ENCODE measurements around the gene SLC25A48.

The SLC25A48 gene

DNA sequence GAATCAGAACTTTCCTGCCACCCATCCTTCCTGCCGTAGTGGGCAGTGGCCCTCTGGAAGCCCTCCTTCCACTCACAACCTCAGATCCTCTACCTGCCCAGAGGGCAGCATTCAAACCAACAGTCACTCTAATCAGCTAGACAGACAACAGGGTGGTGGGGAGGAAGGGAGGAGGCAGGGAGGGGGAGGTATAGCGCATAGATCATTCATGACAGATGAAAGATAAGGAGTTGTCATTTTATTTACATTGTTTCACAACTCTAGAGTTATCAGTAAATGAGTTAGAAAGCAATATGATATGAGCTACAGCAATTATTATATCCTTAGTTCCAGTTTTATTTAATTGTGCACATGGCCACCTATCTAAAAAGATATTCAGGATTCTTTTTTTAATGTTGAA lies 60.3 kb downstream of the SLC25A48 start:
- TF ChIP-seq SPI1 (IDR thresholded peaks at IDR 0.05; ENCODE audit: low read depth, low read length) (no peak), TAF1 (IDR thresholded peaks at IDR 0.05; ENCODE audit: low read depth, low read length) (no peak), POU2F2 (IDR thresholded peaks at IDR 0.05; ENCODE audit: low read depth, low read length) (no peak), POLR2AphosphoS5 (IDR thresholded peaks at IDR 0.05; ENCODE audit: low read depth, low read length) (no peak), PAX5 (IDR thresholded peaks at IDR 0.05; ENCODE audit: insufficient read depth, low read length, severe bottlenecking) (no peak), POLR2A (IDR thresholded peaks at IDR 0.05; ENCODE audit: low read depth, low read length) (no peak)
- DNase-seq (ENCODE audit: insufficient read length, low spot score) (no peak), FAIRE-seq (no peak)

DNA sequence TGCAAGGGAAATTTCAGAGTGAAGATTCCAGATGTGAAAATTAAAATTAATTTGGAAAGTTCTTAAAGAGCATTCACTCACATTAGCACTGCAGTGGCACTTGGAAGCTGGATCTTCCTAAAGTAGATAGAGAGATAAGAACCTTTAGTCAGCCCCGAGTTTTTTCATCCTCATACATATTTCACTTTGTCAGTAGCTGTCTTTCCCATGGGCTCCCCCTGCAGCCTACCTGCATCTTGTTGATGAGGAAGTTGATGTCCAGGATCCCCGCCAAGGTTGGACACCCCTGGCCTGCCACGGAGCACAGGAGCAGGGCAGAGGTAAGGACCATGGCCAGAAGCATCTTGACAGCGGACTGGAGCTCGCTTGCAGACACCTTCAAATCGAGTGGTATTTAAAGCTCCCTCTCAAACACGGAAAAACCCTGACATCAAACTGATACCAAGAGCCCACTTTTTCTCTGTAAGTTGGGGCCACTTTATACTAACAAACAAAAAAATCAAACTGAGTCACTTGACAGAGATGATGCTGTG lies 61.1 kb downstream of the SLC25A48 start, which contains the start of gene IL9:
IL9 (minus strand) TSS at position 368 of the 533 bp plus-strand sequence; CDS start at position 343, 25 bp downstream.
- no peak for TF ChIP-seq PAX5 (IDR thresholded peaks at IDR 0.05; ENCODE audit: insufficient read depth, low read length, severe bottlenecking)
- TF ChIP-seq POU2F2 (IDR thresholded peaks at IDR 0.05; ENCODE audit: low read depth, low read length), result no peak
- no peak for TF ChIP-seq POLR2A (IDR thresholded peaks at IDR 0.05; ENCODE audit: low read depth, low read length)
- TF ChIP-seq SPI1 (IDR thresholded peaks at IDR 0.05; ENCODE audit: low read depth, low read length), result no peak
- no peak for TF ChIP-seq POLR2AphosphoS5 (IDR thresholded peaks at IDR 0.05; ENCODE audit: low read depth, low read length)
- TF ChIP-seq TAF1 (IDR thresholded peaks at IDR 0.05; ENCODE audit: low read depth, low read length), result no peak
- FAIRE-seq (no peak), DNase-seq (ENCODE audit: insufficient read length, low spot score) (no peak)

DNA sequence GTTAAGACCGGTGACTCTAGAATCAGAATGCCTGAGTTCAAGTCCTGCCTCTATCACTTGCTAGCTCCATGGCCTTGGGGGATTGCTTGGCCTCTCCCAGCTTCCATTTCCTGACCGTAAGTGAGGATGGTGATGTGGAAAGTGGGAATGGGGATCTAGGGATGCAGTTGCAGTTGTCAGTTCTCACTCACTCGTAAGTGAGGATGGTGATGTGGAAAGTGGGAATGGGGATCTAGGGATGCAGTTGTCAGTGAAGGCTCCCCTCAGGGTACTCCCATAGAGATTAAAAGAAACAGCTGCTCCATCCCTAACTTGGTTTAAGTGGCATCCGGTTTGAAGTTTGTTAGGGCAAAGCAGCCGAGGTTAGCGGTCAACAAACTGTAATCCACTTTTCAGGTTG lies 64.2 kb downstream of the SLC25A48 start:
- DNase-seq (ENCODE audit: insufficient read length, low spot score) (no peak), FAIRE-seq (no peak)
- TF ChIP-seq SPI1 (IDR thresholded peaks at IDR 0.05; ENCODE audit: low read depth, low read length), result no peak
- no peak for TF ChIP-seq POLR2AphosphoS5 (IDR thresholded peaks at IDR 0.05; ENCODE audit: low read depth, low read length)

DNA sequence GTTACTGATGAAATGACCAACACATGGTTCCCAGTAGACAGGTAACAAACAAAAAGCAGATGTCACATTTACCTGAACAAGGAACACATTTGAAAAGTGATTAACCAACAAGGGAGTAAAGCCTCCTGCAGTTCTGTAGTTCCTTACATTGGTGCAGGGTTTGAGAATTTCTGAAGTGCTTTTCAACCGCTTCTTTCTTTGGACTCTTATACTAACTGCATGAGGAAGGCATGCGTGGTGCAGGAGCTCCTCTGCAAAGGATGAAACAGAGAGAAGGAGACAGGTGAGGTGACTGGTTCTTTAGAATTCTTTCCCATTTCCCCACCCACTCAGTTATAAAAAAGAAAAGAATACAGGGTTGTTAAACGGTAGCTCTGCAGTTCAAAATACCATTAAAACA lies 65.8 kb downstream of the SLC25A48 start:
- DNase-seq (ENCODE audit: insufficient read length, low spot score), result no peak
- TF ChIP-seq POU2F2 (IDR thresholded peaks at IDR 0.05; ENCODE audit: low read depth, low read length) (no peak), PAX5 (IDR thresholded peaks at IDR 0.05; ENCODE audit: insufficient read depth, low read length, severe bottlenecking) (no peak), POLR2AphosphoS5 (IDR thresholded peaks at IDR 0.05; ENCODE audit: low read depth, low read length) (no peak), SPI1 (IDR thresholded peaks at IDR 0.05; ENCODE audit: low read depth, low read length) (no peak), TAF1 (IDR thresholded peaks at IDR 0.05; ENCODE audit: low read depth, low read length) (no peak), POLR2A (IDR thresholded peaks at IDR 0.05; ENCODE audit: low read depth, low read length) (no peak)
- FAIRE-seq, result no peak

DNA sequence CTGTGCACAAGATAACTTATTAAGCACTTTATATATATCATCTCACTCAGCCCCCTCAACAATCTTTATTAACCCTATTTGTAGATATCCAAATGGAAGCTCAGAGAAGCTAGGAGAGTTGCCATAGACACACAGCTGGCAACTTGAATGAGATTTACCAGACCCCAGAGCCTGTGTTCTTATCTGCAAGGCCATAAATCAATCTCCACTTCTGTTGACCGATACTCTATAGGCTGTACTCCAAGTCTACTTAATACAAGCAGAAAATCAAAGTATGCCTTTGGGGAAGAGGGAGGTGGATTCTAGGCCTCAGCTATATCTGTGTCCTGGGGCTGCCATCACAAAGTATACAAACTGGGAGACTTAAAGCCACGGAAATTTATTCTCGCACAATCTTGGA lies 67.2 kb downstream of the SLC25A48 start:
- TF ChIP-seq SPI1 (IDR thresholded peaks at IDR 0.05; ENCODE audit: low read depth, low read length), result no peak
- no peak for TF ChIP-seq TAF1 (IDR thresholded peaks at IDR 0.05; ENCODE audit: low read depth, low read length)
- no peak for TF ChIP-seq POLR2A (IDR thresholded peaks at IDR 0.05; ENCODE audit: low read depth, low read length)
- TF ChIP-seq PAX5 (IDR thresholded peaks at IDR 0.05; ENCODE audit: insufficient read depth, low read length, severe bottlenecking), result no peak
- TF ChIP-seq POU2F2 (IDR thresholded peaks at IDR 0.05; ENCODE audit: low read depth, low read length), result no peak
- TF ChIP-seq POLR2AphosphoS5 (IDR thresholded peaks at IDR 0.05; ENCODE audit: low read depth, low read length), result no peak
- no peak for DNase-seq (ENCODE audit: insufficient read length, low spot score)
- FAIRE-seq, result no peak

DNA sequence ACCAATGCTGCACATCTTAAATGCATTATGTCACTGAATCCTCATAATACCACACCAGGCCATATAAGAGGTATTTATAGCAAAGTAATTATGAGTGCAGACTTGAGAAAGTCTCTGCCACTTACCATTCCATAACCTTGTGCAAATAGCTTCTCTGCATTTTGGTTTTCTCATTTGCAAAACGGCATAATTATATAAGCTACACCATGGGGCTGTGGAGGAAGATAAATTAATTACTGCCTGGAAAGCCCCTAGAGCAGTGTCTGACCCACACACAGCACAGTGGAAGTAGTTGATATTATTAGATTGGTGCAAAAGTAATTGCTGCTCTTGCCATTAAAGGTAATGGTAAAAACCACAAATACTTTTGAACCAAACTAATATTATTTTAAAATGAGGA lies 70.7 kb downstream of the SLC25A48 start:
- no peak for FAIRE-seq
- no peak for DNase-seq (ENCODE audit: insufficient read length, low spot score)
- no peak for TF ChIP-seq SPI1 (IDR thresholded peaks at IDR 0.05; ENCODE audit: low read depth, low read length)
- no peak for TF ChIP-seq POLR2AphosphoS5 (IDR thresholded peaks at IDR 0.05; ENCODE audit: low read depth, low read length)
- no peak for TF ChIP-seq POU2F2 (IDR thresholded peaks at IDR 0.05; ENCODE audit: low read depth, low read length)
- TF ChIP-seq TAF1 (IDR thresholded peaks at IDR 0.05; ENCODE audit: low read depth, low read length), result no peak
- TF ChIP-seq POLR2A (IDR thresholded peaks at IDR 0.05; ENCODE audit: low read depth, low read length), result no peak
- no peak for TF ChIP-seq PAX5 (IDR thresholded peaks at IDR 0.05; ENCODE audit: insufficient read depth, low read length, severe bottlenecking)

DNA sequence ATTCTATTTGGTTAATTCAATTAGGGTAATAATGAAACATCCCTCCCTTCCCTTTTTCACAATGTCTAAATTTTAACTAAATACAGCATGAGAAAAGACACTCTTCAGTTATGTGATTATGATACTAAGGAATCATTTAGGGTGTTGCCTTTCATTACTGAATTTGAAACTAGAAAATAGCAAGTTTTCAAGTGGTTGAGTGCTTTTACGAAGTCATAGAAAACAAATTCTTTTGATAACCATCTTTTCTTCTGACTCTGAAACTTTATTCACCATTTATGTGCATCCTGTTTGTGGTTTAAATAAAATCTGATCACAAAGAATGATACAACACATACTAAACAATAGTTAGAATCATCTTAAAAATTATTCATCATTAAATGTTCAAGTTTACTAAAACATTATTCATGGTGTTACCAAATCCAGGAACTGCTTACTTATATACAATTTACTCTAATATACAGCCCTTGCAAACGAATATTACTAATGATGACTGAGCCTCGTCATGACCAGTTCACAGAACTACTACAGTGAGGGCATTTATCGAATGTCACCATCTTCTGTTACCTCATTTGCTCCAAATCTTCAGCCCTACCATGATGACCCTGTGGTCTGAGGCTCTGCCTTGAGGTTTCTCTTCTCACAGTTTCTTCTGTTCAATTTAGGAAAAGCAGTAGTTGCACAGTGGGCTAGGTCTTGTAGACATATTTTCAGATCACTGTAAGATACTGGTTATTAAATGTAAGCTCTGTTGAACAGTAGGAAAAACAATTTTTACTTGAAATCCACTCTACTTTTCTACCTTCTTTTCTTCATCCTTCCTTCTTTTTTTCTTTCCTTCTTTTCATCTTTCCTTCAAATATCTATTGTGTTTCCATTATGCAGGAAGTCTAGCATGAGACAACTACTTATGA lies 79.5 kb downstream of the SLC25A48 start:
- FAIRE-seq, result no peak
- TF ChIP-seq SPI1 (IDR thresholded peaks at IDR 0.05; ENCODE audit: low read depth, low read length) (no peak), TAF1 (IDR thresholded peaks at IDR 0.05; ENCODE audit: low read depth, low read length) (no peak), POLR2A (IDR thresholded peaks at IDR 0.05; ENCODE audit: low read depth, low read length) (no peak)
- DNase-seq (ENCODE audit: insufficient read length, low spot score), result no peak

DNA sequence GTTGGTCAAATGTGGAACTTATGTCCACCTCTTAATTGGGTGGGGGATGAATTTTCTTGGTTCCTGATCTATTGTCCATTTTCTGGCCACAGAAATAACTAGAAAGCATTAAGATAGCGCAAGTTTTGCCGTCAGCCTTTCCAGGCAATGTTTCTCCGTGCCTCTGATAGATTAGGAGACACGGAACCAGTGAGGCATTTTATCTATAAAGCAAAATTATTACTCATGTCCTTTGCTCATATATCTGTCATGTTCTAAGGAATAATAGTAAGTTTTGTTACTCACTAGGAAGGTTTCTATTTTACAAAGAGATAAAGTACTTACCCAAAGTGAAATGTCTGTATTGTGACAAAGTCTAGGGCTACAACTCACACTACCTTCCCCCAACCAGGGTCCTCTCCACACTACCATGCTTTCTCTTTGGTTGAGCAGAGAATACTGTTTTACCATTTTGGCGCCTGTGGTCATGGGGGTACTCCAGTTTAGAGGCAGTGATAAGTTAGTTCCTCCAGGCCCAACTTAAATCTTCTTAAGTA lies 81.1 kb downstream of the SLC25A48 start:
- FAIRE-seq (no peak), DNase-seq (ENCODE audit: insufficient read length, low spot score) (no peak)
- TF ChIP-seq POLR2A (IDR thresholded peaks at IDR 0.05; ENCODE audit: low read depth, low read length) (no peak), POU2F2 (IDR thresholded peaks at IDR 0.05; ENCODE audit: low read depth, low read length) (no peak), POLR2AphosphoS5 (IDR thresholded peaks at IDR 0.05; ENCODE audit: low read depth, low read length) (no peak), SPI1 (IDR thresholded peaks at IDR 0.05; ENCODE audit: low read depth, low read length) (no peak), TAF1 (IDR thresholded peaks at IDR 0.05; ENCODE audit: low read depth, low read length) (no peak), PAX5 (IDR thresholded peaks at IDR 0.05; ENCODE audit: insufficient read depth, low read length, severe bottlenecking) (no peak)

DNA sequence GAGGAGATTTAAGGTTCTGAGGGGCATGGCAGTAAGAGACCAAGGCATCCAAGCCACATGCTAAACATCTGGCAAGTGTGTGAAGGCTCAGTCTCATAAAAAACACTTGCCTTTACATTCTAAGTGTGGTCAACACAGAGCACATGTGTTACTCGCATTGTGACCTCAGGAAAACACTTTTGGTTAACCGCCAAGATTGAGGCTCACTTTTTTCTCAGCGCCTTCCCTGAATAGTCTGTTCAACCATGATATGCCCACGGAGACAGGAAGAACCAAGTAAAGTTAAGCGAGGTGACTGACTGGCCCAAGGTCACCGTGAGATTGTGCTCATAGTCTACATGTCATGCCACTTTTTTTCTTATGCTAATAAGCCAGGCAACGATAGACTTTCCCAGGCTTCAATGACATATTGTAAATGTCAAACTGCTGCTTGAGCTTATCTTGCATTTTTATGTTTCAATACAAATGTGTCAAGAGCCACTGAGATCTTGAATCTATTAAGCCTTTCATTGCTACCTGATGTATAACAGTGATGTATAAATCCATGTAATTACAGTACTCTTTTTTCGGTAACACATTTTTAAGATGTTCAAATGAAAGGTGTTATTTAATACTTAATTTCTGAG lies 82.3 kb downstream of the SLC25A48 start:
- FAIRE-seq (no peak), DNase-seq (ENCODE audit: insufficient read length, low spot score) (no peak)
- TF ChIP-seq POLR2AphosphoS5 (IDR thresholded peaks at IDR 0.05; ENCODE audit: low read depth, low read length) (no peak), PAX5 (IDR thresholded peaks at IDR 0.05; ENCODE audit: insufficient read depth, low read length, severe bottlenecking) (no peak), TAF1 (IDR thresholded peaks at IDR 0.05; ENCODE audit: low read depth, low read length) (no peak), SPI1 (IDR thresholded peaks at IDR 0.05; ENCODE audit: low read depth, low read length) (no peak), POU2F2 (IDR thresholded peaks at IDR 0.05; ENCODE audit: low read depth, low read length) (no peak), POLR2A (IDR thresholded peaks at IDR 0.05; ENCODE audit: low read depth, low read length) (no peak)

Data from GM12891 (cell line).